Esophagus squamous epithelium (tissue), 5 donors: ENCODE data around the gene ZMYM2. TPM values are rescaled to one million over a fixed set of nuclear protein-coding genes. Genes with fewer than 3 reads are reported as not detected.

Source experiments
- DNase-seq: peaks from one replicate; lab custom pipeline; 2025; lab: John Stamatoyannopoulos, UW
- H3K27ac ChIP-seq, 4 donors: fragments of 200-600 bp; sonication (generic); one replicate each; pipeline ENCODE4 v1.5.1; 2016 to 2019; ENCODE audit warnings: mild to moderate bottlenecking in 1 of 4
- H3K27me3 ChIP-seq, 4 donors: fragments of 200-600 bp; sonication (generic); 1 replicate in 3 of 4; 2 replicates in 1 of 4; pipeline versions ENCODE4 v1.5.1 to v1.6.0; 2017 to 2021; ENCODE audit warnings: antibody characterized with exemption in 1 of 4
- H3K36me3 ChIP-seq, 3 donors: fragments of 200-600 bp; sonication (generic); one replicate each; pipeline ENCODE4 v1.5.1; 2016 to 2019
- H3K4me1 ChIP-seq, 3 donors: fragments of 200-600 bp; sonication (generic); one replicate each; pipeline ENCODE4 v1.5.1; 2017 to 2019
- H3K4me3 ChIP-seq, 4 donors: fragments of 200-600 bp; sonication (generic); 1 replicate in 3 of 4; 2 replicates in 1 of 4; pipeline ENCODE4 v1.5.1; 2016 to 2019; ENCODE audit warnings: mild to moderate bottlenecking in 2 of 4, moderate library complexity in 1 of 4
- H3K9me3 ChIP-seq, 3 donors: fragments of 200-600 bp; sonication (generic); one replicate each; pipeline ENCODE4 v1.5.1; 2016 to 2019
- POLR2A ChIP-seq, 4 donors: fragments of 450-650 bp; IDR thresholded peaks; one replicate each; pipeline ENCODE4 v1.6.1; 2017; ENCODE audit warnings: antibody characterized with exemption in 4 of 4, mild to moderate bottlenecking in 4 of 4, moderate library complexity in 3 of 4
- WGBS, 2 donors: methylation state at CpG; one replicate each; pipeline ENCODE4 v1.1.5; 2018; 5-methylcytosine and 5-hydroxymethylcytosine counted together
- intact Hi-C: fragments of 100-400 bp; cut with DNase I; formaldehyde crosslinking; loops from one replicate; pipeline ENCODE4 v1.15.0; 2022
- total RNA-seq, 4 donors: library from RNA; depleted of rRNA; stranded (reverse); fragments of >200 nt; gene quantifications; one replicate each; pipeline ENCODE4 v1.1.0, GENCODE V29; 2016
- TF ChIP-seq, protein P1 (sequence below), 6 experiments: fragments of 450-650 bp in 4 of 6; fragments of 200-600 bp in 2 of 6; sonication (generic) in 2 of 6; IDR thresholded peaks; one replicate each; pipeline ENCODE4 v1.5.1; 2016 to 2019; ENCODE audit warnings: antibody characterized with exemption in 6 of 6, mild to moderate bottlenecking in 4 of 6, moderate library complexity in 4 of 6
- donor health status: DM: yes; HTN: yes; CAD: no.

Gene ZMYM2
- total RNA-seq, result 10 to 100 TPM; 36.4 to 76.5 (median 46.9) TPM

DNA sequence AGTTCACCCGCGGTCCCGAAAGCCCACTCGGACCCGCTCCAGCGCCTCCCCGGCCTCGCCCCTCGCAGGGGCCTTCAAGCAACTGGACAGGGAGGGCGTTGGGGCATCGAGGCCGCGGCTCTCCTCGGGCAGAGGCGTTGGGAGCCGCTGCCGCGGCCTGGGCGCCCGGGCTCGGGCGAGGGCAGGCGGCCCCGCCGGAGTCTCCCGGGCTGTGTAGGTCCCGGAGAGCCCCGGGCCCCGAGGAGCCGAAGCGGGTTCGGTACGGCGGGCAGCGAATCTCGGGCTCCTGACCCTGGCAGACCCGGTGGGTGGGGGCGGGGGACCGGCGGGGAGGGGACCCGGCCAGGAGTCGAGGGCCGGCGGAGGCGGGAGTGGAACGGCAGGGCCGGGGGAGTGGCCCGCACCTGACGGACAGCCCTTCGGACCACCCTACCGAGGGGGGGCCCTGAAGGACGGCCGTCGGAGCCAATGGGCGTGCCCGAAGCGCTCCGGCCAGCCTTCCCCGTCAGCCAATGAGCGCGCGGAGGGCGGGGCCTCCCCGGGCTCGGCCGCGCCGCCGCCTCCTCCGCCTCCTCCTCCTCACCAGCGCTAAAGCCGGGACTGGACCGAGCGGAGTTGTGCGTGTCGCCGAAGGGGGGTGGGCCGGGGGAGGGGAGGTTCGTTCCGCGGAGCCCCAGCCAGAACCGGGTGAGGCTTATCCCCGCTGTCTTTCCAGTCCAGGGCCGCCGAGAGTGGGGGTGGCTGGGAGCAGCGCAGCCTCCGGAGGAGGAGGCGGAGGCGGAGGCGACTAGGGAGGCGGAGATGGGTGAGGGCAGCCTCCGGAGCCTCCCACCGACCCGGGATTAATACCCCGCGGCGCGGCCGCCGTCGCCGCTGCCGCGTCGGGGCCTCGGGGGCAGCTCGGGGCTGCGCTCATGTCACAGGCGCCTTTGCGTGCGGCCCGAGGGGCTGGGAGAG lies at the start of gene ZMYM2:
Gene ZMYM2, plus strand, starts transcription at position 573 of the 957 bp plus-strand sequence. CDS start 34,346 bp downstream, outside the sequence.
- Histone ChIP-seq H3K27ac (peak within 1 kb of the TSS; percentile 99 to 100 (median 99)), H3K36me3 (peaks cover 0 to 18% (median 0%) of the 10 kb centered on the region in 3 donors), H3K27me3 (no peaks in the 10 kb centered on the region), H3K4me3 (peak within 1 kb of the TSS; percentile 71 to 93 (median 93)), H3K4me1 (peaks cover 4 to 50% (median 28%) of the 10 kb centered on the region in 3 donors), H3K9me3 (no peaks in the 10 kb centered on the region)
- no CpG with 5 or more reads among the region's 112 CpGs for WGBS, 2 donors
- DNase-seq, result peak; percentile 78
- intact Hi-C loops, result no loop called here
- peak in 2 of 4 donors; percentile 79 to 80 for TF ChIP-seq POLR2A (IDR thresholded peaks at IDR 0.05)
- TF ChIP-seq, protein P1, sequence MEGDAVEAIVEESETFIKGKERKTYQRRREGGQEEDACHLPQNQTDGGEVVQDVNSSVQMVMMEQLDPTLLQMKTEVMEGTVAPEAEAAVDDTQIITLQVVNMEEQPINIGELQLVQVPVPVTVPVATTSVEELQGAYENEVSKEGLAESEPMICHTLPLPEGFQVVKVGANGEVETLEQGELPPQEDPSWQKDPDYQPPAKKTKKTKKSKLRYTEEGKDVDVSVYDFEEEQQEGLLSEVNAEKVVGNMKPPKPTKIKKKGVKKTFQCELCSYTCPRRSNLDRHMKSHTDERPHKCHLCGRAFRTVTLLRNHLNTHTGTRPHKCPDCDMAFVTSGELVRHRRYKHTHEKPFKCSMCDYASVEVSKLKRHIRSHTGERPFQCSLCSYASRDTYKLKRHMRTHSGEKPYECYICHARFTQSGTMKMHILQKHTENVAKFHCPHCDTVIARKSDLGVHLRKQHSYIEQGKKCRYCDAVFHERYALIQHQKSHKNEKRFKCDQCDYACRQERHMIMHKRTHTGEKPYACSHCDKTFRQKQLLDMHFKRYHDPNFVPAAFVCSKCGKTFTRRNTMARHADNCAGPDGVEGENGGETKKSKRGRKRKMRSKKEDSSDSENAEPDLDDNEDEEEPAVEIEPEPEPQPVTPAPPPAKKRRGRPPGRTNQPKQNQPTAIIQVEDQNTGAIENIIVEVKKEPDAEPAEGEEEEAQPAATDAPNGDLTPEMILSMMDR (IDR thresholded peaks at IDR 0.05), result no peak

DNA sequence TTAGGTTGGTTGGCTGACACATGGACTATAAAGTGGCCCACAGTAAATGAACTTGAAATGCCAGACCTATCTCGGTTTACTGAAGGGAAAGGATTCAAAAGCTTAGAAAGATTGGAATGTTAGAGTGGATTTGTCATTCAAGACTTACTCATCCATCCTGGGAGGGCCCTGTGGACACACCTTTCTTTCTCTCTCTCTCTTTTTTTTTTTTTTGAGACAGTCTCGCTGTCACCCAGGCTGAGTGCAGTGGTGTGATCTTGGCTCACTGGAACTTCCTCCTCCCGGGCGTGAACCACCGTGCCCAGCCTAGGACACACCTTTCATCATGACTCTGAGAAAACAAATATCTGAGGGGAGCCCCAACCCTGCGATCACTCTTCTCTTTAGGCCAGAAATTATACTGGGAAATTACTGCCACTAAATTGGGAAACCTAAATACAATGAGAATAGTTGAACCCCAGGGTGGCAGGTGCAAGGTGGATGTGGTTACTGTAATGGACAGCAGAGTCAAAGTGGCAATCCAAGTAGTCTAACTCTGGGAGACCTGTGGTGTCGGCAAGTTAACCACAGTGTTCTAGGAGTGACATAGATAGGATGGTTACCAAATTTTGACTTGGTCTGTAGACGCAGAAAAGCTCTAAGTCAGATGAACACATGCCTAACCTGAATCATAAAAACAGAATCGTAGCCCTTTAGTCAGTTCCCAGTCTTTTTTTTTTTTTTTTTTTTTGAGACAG lies 48.0 kb upstream of the ZMYM2 start:
- Histone ChIP-seq H3K9me3 (no peaks in the 10 kb centered on the region), H3K4me1 (peaks cover 0 to 18% (median 6%) of the 10 kb centered on the region in 3 donors), H3K27me3 (no peaks in the 10 kb centered on the region), H3K4me3 (no peak overlapping the region), H3K27ac (peak overlapping the region; percentile 68 to 88 (median 76)), H3K36me3 (no peaks in the 10 kb centered on the region)
- 52 to 56% methylated on average over 9 of the region's 9 CpGs for WGBS, 2 donors
- no peak for DNase-seq
- intact Hi-C loops, result no loop called here
- TF ChIP-seq, protein P1 (IDR thresholded peaks at IDR 0.05), result no peak
- TF ChIP-seq POLR2A (IDR thresholded peaks at IDR 0.05), result no peak

DNA sequence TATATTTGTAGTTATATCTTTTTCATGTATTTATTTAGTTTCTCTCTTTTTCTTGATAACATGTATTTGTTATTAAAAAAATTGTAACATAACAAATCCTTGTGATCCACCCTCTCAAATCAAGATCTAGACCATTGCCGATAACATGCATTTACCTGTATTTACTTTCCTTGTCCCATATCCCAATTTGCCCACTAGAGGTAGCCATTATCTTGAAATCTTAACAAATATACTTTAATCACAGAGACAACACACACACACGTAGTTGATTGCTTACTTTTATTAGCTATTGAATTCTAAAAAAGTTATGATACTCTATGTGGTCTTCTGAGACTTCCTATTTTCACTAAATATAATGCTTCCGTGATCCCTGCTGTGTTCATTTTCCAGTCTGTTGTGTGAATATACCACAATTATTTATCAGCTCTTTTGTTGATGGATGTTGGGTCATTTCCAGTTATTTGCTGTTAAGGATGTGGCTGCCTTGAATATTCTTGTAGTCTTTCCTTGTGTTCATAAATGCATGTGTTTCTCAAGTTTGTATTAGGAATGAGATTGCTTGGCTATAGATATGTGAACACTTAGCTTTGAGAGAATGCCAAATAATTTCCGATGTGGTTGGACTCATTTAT lies 31.3 kb upstream of the ZMYM2 start:
- TF ChIP-seq POLR2A (IDR thresholded peaks at IDR 0.05), result no peak
- TF ChIP-seq, protein P1 (IDR thresholded peaks at IDR 0.05), result peak; percentile 34 to 74 (median 57)
- H3K27ac ChIP-seq, result no peak overlapping the region
- no peaks in the 10 kb centered on the region for H3K36me3 ChIP-seq
- no peak for DNase-seq
- WGBS, 2 donors, result 24 to 25% methylated on average over 4 of the region's 4 CpGs
- H3K4me1 ChIP-seq, result no peaks in the 10 kb centered on the region
- H3K27me3 ChIP-seq, result no peaks in the 10 kb centered on the region
- intact Hi-C loops, result no loop called here
- no peaks in the 10 kb centered on the region for H3K9me3 ChIP-seq
- no peak overlapping the region for H3K4me3 ChIP-seq

DNA sequence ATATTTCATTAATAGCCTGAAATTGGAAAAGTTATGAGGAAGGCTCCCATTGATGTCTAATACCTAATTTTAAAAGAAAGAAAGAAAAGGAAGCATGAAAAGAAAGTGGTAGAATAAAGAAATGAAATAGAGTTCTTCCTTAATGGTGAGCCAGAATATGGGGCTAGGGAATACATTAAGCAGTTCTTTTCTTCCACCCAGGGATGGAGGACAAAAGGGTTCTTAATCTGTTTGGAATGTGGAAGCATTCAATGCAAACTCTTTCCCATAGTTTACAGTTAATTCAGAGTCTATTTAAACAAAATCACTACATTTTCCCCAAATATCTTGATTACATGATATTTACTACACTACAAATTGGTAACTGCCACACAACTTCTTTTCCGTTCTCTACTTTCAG lies 18.4 kb upstream of the ZMYM2 start:
- 83 to 92% methylated on average over 1 of the region's 1 CpG for WGBS, 2 donors
- H3K27me3 ChIP-seq, result peaks cover 0 to 3% (median 0%) of the 10 kb centered on the region in 4 donors
- no peaks in the 10 kb centered on the region for H3K4me1 ChIP-seq
- H3K27ac ChIP-seq, result no peak overlapping the region
- TF ChIP-seq, protein P1 (IDR thresholded peaks at IDR 0.05), result no peak
- no peak for TF ChIP-seq POLR2A (IDR thresholded peaks at IDR 0.05)
- H3K4me3 ChIP-seq, result no peak overlapping the region
- H3K9me3 ChIP-seq, result no peaks in the 10 kb centered on the region
- no peak for DNase-seq
- no peaks in the 10 kb centered on the region for H3K36me3 ChIP-seq
- intact Hi-C loops, result no loop called here
